Keratinocyte (primary cell): Measurements from ENCODE around the gene JAZF1. TPM values are rescaled to one million over a fixed set of nuclear protein-coding genes. Genes with fewer than 3 reads are reported as not detected.

ENCODE experiments used
- DNase-seq: peaks from one replicate; pipeline ENCODE4 v3.0.0-alpha.2; 2011; ENCODE audit warnings: low read depth, missing footprints, low spot score
- FAIRE-seq: peaks from 2 replicates; lab custom pipeline; 2011; peaks lifted over from hg19 to GRCh38; lab: Jason Lieb, UNC
- H2AFZ ChIP-seq: 2 replicates; pipeline ENCODE4 v1.6.0; 2012; ENCODE audit warnings: low read length, control low read depth, inconsistent platforms; ENCODE audit not compliant: control insufficient read depth
- H3K27ac ChIP-seq: 2 replicates; pipeline ENCODE4 v1.5.1; 2011; ENCODE audit warnings: low read length; ENCODE audit not compliant: control insufficient read depth, insufficient read depth
- H3K27me3 ChIP-seq: 3 replicates; pipeline ENCODE4 v1.6.0; 2011; ENCODE audit warnings: low read length; ENCODE audit not compliant: control insufficient read depth, insufficient read depth; ENCODE audit errors: extremely low read depth
- H3K36me3 ChIP-seq, 2 experiments: 2 replicates in 1 of 2; 3 replicates in 1 of 2; pipeline ENCODE4 v1.5.1; 2011; ENCODE audit warnings: low read length in 2 of 2, mild to moderate bottlenecking in 1 of 2; ENCODE audit not compliant: control insufficient read depth in 2 of 2, insufficient read depth in 2 of 2; ENCODE audit errors: extremely low read depth in 1 of 2
- H3K4me1 ChIP-seq: 3 replicates; pipeline ENCODE4 v1.5.1; 2011; ENCODE audit warnings: low read length; ENCODE audit not compliant: control insufficient read depth, insufficient read depth; ENCODE audit errors: extremely low read depth
- H3K4me2 ChIP-seq: 3 replicates; pipeline ENCODE4 v1.6.0; 2011; ENCODE audit warnings: low read depth, low read length; ENCODE audit not compliant: control insufficient read depth, insufficient read depth; ENCODE audit errors: extremely low read depth
- H3K4me3 ChIP-seq, 3 experiments: fragments of 200-600 bp in 1 of 3; sonication (generic) in 1 of 3; 2 replicates in 2 of 3; 3 replicates in 1 of 3; pipeline ENCODE4 v1.5.1; 2011 to 2016; ENCODE audit warnings: low read length in 3 of 3, mild to moderate bottlenecking in 3 of 3, control low read depth in 2 of 3, inconsistent platforms in 1 of 3, low read depth in 1 of 3, mixed read lengths in 1 of 3, mixed run types in 1 of 3, moderate library complexity in 1 of 3; ENCODE audit not compliant: control insufficient read depth in 2 of 3, insufficient read depth in 2 of 3; ENCODE audit errors: extremely low read depth in 1 of 3
- H3K79me2 ChIP-seq: 2 replicates; pipeline ENCODE4 v1.6.0; 2012; ENCODE audit warnings: low read length; ENCODE audit not compliant: control insufficient read depth, insufficient read depth
- H3K9ac ChIP-seq: 3 replicates; pipeline ENCODE4 v1.6.0; 2011; ENCODE audit warnings: low read length; ENCODE audit not compliant: control insufficient read depth, insufficient read depth; ENCODE audit errors: extremely low read depth
- H3K9me1 ChIP-seq: 3 replicates; pipeline ENCODE4 v1.6.0; 2011; ENCODE audit warnings: low read length; ENCODE audit not compliant: control insufficient read depth, insufficient read depth; ENCODE audit errors: extremely low read depth
- H3K9me3 ChIP-seq: 2 replicates; pipeline ENCODE4 v1.5.1; 2012; ENCODE audit warnings: low read depth, low read length; ENCODE audit not compliant: control insufficient read depth
- H4K20me1 ChIP-seq: 3 replicates; pipeline ENCODE4 v1.6.0; 2011; ENCODE audit warnings: low read length; ENCODE audit not compliant: control insufficient read depth, insufficient read depth; ENCODE audit errors: extremely low read depth
- CTCF ChIP-seq, 3 experiments: IDR thresholded peaks in 1 of 3; conservative IDR thresholded peaks in 1 of 3; optimal IDR thresholded peaks in 1 of 3; 2 replicates in 2 of 3; 3 replicates in 1 of 3; pipeline versions ENCODE3 to v1.5.1; 2011; ENCODE audit warnings: low read length in 3 of 3, mild to moderate bottlenecking in 3 of 3, moderate library complexity in 2 of 3, control low read depth in 1 of 3, inconsistent platforms in 1 of 3; ENCODE audit not compliant: insufficient read depth in 2 of 3; ENCODE audit errors: extremely low read depth in 1 of 3
- EZH2 ChIP-seq: IDR thresholded peaks from one replicate; pipeline ENCODE4 v1.6.1; 2012; ENCODE audit warnings: inconsistent platforms, mild to moderate bottlenecking, low read length, moderate library complexity
- dilution Hi-C: fragments of 300-500 bp; cut with MboI; formaldehyde crosslinking; loops from one replicate; pipeline ENCODE4 v1.7.0; 2020; ENCODE audit warnings: low sequenced_read_pairs; ENCODE audit not compliant: extremely low pct_ligation_motif_present
- polyA plus RNA-seq, 5 experiments: library from polyadenylated mRNA; depleted of rRNA in 3 of 5; stranded (reverse) in 3 of 5; stranded (forward) in 1 of 5; unstranded in 1 of 5; fragments of >200 nt; gene quantifications; 1 replicate in 1 of 5; 2 replicates in 3 of 5; 3 replicates in 1 of 5; pipeline versions ENCODE4 v1.2.1 to v1.2.3, GENCODE V29; 2011 to 2012; ENCODE audit warnings: missing spikeins in 2 of 5, low read depth in 1 of 5, low replicate concordance in 1 of 5

The JAZF1 gene
- polyA plus RNA-seq, 1 donor (not counting 4 experiments of a cell fraction or from before 2014, with no cell fraction given): 2.5 TPM

DNA sequence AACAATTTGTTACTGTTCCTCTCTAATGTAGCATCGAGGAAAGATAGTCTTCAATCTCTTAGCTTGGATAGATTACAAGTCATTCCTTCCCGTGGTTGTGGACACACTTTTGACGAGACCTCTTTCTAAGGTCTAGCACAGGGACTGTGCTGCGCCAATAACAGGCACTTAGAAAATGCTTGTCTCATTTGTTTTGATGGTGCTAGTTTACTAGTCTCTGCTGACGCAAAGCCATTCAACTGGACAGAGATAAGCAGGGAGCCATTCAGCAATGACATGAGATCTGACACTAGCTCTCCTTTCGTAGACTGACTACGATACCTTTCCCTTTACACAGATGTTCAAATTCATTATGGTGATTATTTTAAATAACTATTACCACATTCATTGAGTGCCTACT is 6.4 kb upstream of the JAZF1 start:
- DNase-seq (no peak), FAIRE-seq (no peak)
- no peaks in the 10 kb centered on the region for H4K20me1 ChIP-seq
- dilution Hi-C loops: no loop called here
- no peak for TF ChIP-seq CTCF (optimal IDR thresholded peaks at IDR 0.05 in 1 of 3, IDR thresholded peaks at IDR 0.05 in 1 of 3, conservative IDR thresholded peaks at IDR 0.05 in 1 of 3; ENCODE audit: extremely low read depth in 1 of 3, insufficient read depth in 2 of 3, low read length in 3 of 3)
- TF ChIP-seq EZH2: no peak
- no peak overlapping the region for H3K4me3 ChIP-seq
- H3K4me1 ChIP-seq: no peaks in the 10 kb centered on the region
- H3K9me3 ChIP-seq: no peaks in the 10 kb centered on the region
- H3K9ac ChIP-seq: no peak overlapping the region
- peaks cover 17% of the 10 kb centered on the region for H3K27me3 ChIP-seq
- no peak overlapping the region for H2AFZ ChIP-seq
- H3K79me2 ChIP-seq: no peaks in the 10 kb centered on the region
- H3K27ac ChIP-seq: no peak overlapping the region
- no peak overlapping the region for H3K4me2 ChIP-seq
- H3K9me1 ChIP-seq: no peaks in the 10 kb centered on the region
- no peaks in the 10 kb centered on the region for H3K36me3 ChIP-seq

GRCh38 chr7:28183627-28184026 is 3.0 kb upstream of the JAZF1 start:
- peaks cover 6% of the 10 kb centered on the region for H3K4me1 ChIP-seq
- no peaks in the 10 kb centered on the region for H3K27me3 ChIP-seq
- TF ChIP-seq EZH2 (no peak), CTCF (optimal IDR thresholded peaks at IDR 0.05 in 1 of 3, IDR thresholded peaks at IDR 0.05 in 1 of 3, conservative IDR thresholded peaks at IDR 0.05 in 1 of 3; ENCODE audit: extremely low read depth in 1 of 3, insufficient read depth in 2 of 3, low read length in 3 of 3) (no peak)
- dilution Hi-C loops: no loop called here
- H3K9me3 ChIP-seq: no peaks in the 10 kb centered on the region
- no peaks in the 10 kb centered on the region for H3K36me3 ChIP-seq
- no peak for FAIRE-seq
- H3K27ac ChIP-seq: no peak overlapping the region
- no peak overlapping the region for H3K4me3 ChIP-seq
- no peaks in the 10 kb centered on the region for H3K79me2 ChIP-seq
- H4K20me1 ChIP-seq: no peaks in the 10 kb centered on the region
- no peak overlapping the region for H3K9ac ChIP-seq
- H2AFZ ChIP-seq: no peak overlapping the region
- no peak for DNase-seq
- no peak overlapping the region for H3K4me2 ChIP-seq
- H3K9me1 ChIP-seq: no peaks in the 10 kb centered on the region
